Right lung (tissue), 5 donors: ENCODE measurements around the gene SEMA3C. TPM values are rescaled to one million over a fixed set of nuclear protein-coding genes. Genes with fewer than 3 reads are reported as not detected.

Experiments
- DNase-seq, 2 donors: peaks; one replicate each; pipeline ENCODE4 v3.0.0-alpha.2; 2013
- polyA plus RNA-seq, 5 donors: library from polyadenylated mRNA; unstranded; fragments of 120-200 nt; gene quantifications; one replicate each; pipeline versions ENCODE4 v1.2.1 to v1.2.3, GENCODE V29; 2013; ENCODE audit warnings: inconsistent platforms in 1 of 5, low replicate concordance in 1 of 5; ENCODE audit not compliant: insufficient read length in 5 of 5, insufficient read depth in 1 of 5

SEMA3C gene
- polyA plus RNA-seq, 5 donors: 45.0 to 126 (median 106) TPM

GRCh38 chr7:80891259-80891544 is 27.6 kb downstream of the SEMA3C start:
- DNase-seq: no peak

GRCh38 chr7:80890426-80891258 is 28.2 kb downstream of the SEMA3C start:
- DNase-seq: no peak

GRCh38 chr7:80889525-80889924 is 29.3 kb downstream of the SEMA3C start:
- DNase-seq: no peak

GRCh38 chr7:80885757-80886156 is 33.1 kb downstream of the SEMA3C start:
- no peak for DNase-seq

- no peak for DNase-seq
Observed at GRCh38 chr7:80884511-80885195, 34.2 kb downstream of the SEMA3C start.

GRCh38 chr7:80883154-80884025 is 35.5 kb downstream of the SEMA3C start:
- no peak for DNase-seq

GRCh38 chr7:80882213-80882801 is 36.5 kb downstream of the SEMA3C start:
- no peak for DNase-seq

- no peak for DNase-seq
Observed at GRCh38 chr7:80881351-80881900, 37.4 kb downstream of the SEMA3C start.

- no peak for DNase-seq
Observed at GRCh38 chr7:80879849-80880248, 39.0 kb downstream of the SEMA3C start.

GRCh38 chr7:80876894-80877414 is 41.9 kb downstream of the SEMA3C start:
- DNase-seq: no peak

GRCh38 chr7:80875537-80876120 is 43.2 kb downstream of the SEMA3C start:
- no peak for DNase-seq

- no peak for DNase-seq
Observed at GRCh38 chr7:80873140-80873539, 45.7 kb downstream of the SEMA3C start.

- no peak for DNase-seq
Observed at GRCh38 chr7:80871228-80871627, 47.6 kb downstream of the SEMA3C start.

- no peak for DNase-seq
Observed at GRCh38 chr7:80870813-80871212, 48.0 kb downstream of the SEMA3C start.

- DNase-seq: no peak
Observed at GRCh38 chr7:80869821-80870751, 48.8 kb downstream of the SEMA3C start.

GRCh38 chr7:80869106-80869784 is 49.6 kb downstream of the SEMA3C start:
- DNase-seq: no peak

- DNase-seq: no peak
Observed at GRCh38 chr7:80868566-80868965, 50.3 kb downstream of the SEMA3C start.

GRCh38 chr7:80860554-80860953 is 58.3 kb downstream of the SEMA3C start:
- DNase-seq: no peak

- DNase-seq: no peak
Observed at GRCh38 chr7:80859272-80859970, 59.4 kb downstream of the SEMA3C start.
